ENCODE measurements around the gene AQP5.

Gene AQP5

GRCh38 chr12:49961111-49961922, at the start of gene AQP5:
TSS of gene AQP5 (plus strand) at chr12:49961872. CDS start at chr12:49962018, 146 bp downstream.
- DNase-seq = no peak

GRCh38 chr12:49912345-49913255, 49.1 kb upstream of the AQP5 start:
- no peak for DNase-seq

- no peak for DNase-seq
These were observed 45.3 kb upstream of the AQP5 start for GRCh38 chr12:49916129-49916919.

GRCh38 chr12:49917166-49917787, 44.4 kb upstream of the AQP5 start:
- DNase-seq = no peak

GRCh38 chr12:49917788-49918173, 43.9 kb upstream of the AQP5 start:
- no peak for DNase-seq

- no peak for DNase-seq
These were observed 41.3 kb upstream of the AQP5 start for GRCh38 chr12:49920241-49920914.

- DNase-seq = no peak
These were observed 40.8 kb upstream of the AQP5 start for GRCh38 chr12:49920915-49921286.

GRCh38 chr12:49921299-49921698, 40.4 kb upstream of the AQP5 start:
- no peak for DNase-seq

GRCh38 chr12:49921936-49922335, 39.7 kb upstream of the AQP5 start:
- DNase-seq = no peak

GRCh38 chr12:49922349-49923034, 39.2 kb upstream of the AQP5 start:
- no peak for DNase-seq

- DNase-seq = no peak
These were observed 38.5 kb upstream of the AQP5 start for GRCh38 chr12:49923035-49923644.

- DNase-seq = no peak
These were observed 37.7 kb upstream of the AQP5 start for GRCh38 chr12:49923880-49924556.

- no peak for DNase-seq
These were observed 36.9 kb upstream of the AQP5 start for GRCh38 chr12:49924628-49925246.

GRCh38 chr12:49925433-49926204, 36.1 kb upstream of the AQP5 start:
- no peak for DNase-seq

GRCh38 chr12:49928471-49928870, 33.2 kb upstream of the AQP5 start:
- no peak for DNase-seq

- no peak for DNase-seq
These were observed 32.1 kb upstream of the AQP5 start for GRCh38 chr12:49929581-49929980.

- no peak for DNase-seq
These were observed 31.0 kb upstream of the AQP5 start for GRCh38 chr12:49930515-49931288.

- no peak for DNase-seq
These were observed 29.6 kb upstream of the AQP5 start for GRCh38 chr12:49932023-49932422.

Measured in cortex of kidney (tissue), 1 donor.